NCI-H69 (cell line): ENCODE data around the gene ARHGEF37.
A peak's percentile ranks its signal among the peaks of the same experiment; 100 is the strongest.
"Not testable (repeated sequence)": the region's sequence is repeated elsewhere in the genome, so short reads cannot be mapped to it uniquely, and the experiment has no call there.

Source experiments
- DNase-seq: peaks from one replicate; lab custom pipeline; 2025; lab: John Stamatoyannopoulos, UW

The ARHGEF37 gene, protein sequence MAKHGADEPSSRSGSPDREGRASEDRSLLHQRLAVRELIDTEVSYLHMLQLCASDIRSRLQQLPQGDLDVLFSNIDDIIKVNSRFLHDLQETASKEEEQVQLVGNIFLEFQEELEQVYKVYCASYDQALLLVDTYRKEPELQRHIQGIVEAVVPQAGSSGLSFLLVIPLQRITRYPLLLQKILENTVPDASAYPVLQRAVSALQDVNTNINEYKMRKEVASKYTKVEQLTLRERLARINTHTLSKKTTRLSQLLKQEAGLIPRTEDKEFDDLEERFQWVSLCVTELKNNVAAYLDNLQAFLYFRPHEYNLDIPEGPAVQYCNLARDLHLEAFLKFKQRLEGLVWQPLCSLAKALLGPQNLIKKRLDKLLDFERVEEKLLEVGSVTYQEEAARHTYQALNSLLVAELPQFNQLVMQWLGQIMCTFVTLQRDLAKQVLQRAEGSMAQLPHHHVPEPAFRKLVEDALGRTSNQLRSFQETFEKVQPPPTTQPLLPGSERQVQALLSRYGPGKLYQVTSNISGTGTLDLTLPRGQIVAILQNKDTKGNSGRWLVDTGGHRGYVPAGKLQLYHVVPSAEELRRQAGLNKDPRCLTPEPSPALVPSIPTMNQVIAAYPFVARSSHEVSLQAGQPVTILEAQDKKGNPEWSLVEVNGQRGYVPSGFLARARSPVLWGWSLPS

DNA sequence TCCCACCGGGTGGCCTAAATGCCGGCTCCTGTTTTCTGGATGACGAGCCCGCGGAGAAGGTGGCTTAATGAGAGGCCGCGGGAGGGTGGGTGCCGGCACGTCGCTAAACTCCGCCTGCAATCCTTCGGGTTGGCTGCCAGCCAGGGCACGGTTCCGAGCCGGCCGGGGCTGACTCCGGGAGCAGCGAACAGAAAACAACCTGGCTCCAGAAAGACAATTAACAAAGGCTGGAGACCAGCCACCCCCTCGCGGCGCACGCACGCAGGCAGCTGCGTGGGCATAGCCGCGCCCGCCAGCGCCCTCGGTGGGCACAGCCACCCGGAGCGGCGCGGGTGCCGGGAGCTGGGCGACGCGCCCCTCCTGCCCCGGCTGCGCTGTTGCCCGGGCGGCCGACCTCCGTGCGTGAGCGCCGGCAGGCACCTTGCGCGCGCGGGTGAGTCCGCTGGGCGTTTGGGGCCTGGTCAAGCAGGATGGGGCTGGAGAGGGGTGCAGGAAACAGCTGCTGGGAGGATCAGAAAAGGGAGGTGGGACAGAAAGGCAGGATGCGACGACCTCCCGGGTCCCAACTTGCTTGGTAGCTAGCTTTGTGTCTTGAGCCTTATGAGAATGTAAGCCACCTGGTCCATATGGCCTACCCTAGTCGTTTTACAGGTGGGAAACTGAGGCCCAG is at the start of gene ARHGEF37:
Gene ARHGEF37 (plus strand): TSS at position 307 of the 670 bp plus-strand sequence. CDS start 16,272 bp downstream, outside the sequence.
- peak; percentile 89 for DNase-seq

DNA sequence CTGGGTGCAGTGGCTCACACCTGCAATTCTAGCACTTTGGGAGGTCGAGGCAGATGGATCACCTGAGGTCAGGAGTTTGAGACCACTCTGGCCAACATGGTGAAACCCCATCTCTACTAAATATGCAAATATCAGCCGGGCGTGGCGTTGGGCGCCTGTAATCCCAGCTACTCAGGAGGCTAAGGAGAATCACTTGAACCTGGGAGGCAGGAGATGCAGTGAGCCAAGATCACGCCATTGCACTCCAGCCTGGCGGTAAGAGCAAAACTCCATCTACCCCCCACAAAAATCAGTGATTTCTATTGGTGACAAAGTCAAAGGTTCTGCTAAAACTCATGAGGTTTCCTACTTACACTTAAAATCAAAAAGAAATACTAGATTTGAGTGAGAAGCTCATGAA is 48.9 kb upstream of the ARHGEF37 start:
- no peak for DNase-seq

DNA sequence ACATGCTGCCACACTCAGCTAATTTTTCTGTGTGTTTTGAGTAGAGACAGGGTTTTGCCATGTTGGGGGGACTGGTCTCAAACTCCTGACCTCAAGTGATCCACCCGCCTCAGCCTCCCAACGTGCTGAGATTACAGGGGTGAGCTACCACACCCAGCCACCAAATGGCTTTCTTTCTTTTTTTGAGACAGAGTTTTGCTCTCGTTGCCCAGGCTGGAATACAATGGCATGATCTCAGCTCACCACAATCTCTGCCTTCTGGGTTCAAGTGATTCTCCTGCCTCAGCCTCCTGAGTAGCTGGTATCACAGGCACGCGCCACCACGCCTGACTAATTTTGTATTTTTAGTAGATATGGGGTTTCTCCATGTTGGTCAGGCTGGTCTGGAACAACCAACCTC is 45.5 kb upstream of the ARHGEF37 start:
- DNase-seq = not testable (repeated sequence)

DNA sequence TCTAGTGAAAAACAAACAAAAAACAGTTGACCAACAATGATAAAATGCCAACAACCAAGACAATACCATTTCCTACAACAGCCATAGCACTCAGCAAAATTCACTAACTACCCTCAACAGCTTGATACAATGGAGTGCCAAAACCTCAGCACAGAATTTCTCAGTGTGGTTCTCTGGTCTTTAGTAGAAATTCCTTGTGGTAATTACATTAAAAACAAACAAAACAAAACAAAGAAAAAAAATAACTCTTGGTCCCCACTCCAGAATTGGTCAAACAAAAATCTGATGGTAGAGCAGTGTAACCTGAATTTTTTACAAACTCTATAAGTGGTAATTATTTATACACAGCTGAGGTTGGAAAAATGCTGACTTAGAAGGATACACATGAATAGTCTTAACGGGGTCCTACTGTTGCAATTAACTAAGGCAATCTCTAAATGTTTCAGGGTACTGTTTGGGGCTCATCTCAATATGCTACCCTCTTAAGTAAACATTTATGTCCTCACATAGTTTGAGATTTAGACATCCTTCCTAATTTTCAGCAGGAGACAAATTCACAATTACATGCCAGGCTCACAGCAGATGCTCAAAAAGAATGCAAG is 43.8 kb upstream of the ARHGEF37 start:
- DNase-seq = no peak

DNA sequence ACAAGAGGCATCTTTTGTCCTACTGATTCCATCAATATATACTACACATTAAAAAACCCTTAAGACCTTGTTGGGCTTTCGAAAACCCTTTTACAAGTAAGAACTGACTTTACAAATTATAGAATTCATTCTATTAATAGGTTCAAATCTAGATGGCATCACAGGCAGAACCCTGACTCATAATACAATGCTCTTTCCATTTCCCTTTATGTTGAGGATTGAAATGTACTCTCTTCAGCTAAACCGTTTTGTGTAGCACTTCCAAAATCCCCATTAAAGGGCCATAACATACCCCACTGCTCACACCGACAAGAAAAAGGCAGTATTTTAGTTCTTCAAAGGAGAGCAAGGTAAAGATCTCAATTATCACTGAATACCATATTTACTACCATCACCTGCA is 41.2 kb upstream of the ARHGEF37 start:
- no peak for DNase-seq

DNA sequence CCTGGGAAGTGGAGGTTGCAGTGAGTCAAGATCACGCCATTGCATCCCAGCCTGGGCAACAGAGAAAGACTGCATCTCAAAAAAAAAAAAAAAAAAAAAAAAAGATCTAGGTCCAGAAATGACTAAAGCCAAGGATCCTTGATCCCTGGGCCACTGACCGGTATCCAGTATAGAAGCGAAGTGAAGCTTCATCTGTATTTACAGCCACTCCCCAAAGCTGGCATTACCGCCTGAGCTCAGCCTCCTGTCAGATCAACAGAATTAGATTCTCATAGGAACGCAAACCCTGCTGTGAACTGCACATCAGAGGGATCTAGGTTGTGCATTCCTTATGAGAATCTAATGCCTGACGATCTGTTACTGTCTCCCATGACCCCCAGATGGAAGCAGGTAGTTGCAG is 39.4 kb upstream of the ARHGEF37 start:
- DNase-seq = peak; percentile 13

DNA sequence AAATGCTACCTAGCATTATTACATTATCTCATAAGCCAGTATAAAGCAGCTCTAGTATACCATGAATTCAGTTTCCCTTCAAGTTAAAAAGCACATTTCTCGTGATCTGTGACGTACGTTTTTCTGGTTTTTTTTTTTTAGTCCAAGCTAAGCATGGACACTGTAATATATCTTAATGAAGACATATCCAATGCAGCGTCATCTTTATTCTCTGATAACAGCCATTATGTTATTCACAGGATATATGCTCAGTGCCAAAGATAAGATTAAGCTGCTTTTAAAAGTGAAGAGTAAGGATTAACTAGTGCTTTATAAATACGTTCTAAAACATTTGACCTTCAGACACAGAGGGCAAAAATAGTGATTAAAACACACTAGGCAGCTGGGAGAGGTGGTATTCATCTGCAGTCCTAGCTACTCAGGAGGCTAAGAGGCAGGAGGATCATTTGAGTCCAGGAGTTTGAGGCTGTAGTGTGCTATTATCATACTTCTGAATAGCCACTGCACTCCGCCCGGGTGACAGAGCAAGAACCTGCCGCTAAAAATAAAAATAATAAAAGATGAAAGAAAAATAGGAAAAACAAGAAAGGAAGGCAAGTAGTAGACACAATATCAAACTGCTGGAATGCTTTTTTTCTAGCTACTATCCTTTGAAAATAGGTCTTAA is 37.8 kb upstream of the ARHGEF37 start:
- DNase-seq = no peak

DNA sequence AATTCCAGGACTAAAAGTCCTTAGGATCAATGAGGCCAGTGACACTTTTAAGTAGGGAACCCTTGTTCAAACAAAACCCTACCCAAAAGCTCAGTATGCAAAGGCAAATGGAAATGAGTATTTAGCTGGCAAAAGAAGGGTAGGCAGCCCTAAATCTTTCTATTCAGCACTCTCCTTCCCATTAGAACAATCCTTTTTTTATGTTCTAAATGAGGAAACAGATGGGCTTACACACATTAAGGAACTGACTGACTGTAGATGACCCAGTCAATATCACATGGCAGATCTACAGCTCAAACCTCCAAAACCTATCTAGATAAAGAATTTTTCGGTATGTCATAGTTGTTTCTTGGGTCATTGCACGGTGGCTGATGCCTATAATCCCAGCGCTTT is 37.3 kb upstream of the ARHGEF37 start:
- peak; percentile 34 for DNase-seq

DNA sequence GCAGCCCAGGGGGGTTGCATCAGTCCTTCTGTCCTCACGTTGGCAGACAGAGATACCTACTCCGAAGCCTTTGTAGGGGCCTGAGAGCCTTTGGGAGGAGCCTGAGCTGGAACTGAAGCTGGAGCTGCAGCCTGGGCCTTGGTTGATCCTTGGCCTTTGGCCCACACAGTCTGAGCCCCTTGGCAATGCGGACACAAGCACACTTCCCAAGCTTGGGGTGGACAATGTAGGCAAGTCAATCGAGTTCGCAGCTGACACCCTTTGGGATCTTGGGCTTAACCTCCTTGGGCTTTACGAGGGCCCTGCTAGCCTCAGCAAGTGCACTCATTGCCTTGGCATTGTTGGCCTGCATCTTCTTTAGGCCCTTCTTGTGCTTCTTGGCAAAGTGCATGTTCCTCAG is 36.0 kb upstream of the ARHGEF37 start:
- DNase-seq = no peak

DNA sequence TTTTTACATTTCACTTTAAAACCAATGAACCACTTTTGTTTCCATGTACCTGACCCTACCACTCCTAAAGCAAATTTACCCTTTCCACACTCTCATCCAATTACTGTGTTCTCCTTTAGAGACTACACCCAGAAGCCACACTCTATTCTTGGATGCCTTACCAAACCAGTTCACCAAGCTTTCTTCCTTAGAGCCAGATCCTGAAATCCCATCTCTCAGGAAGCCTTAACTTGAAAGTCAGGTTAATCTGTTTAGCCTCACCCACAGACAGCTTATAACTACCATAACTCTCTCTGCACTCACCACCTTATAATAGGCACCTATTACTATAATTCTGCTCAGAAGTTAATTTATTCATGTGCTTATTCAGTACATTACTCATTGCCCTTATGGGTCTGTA is 34.3 kb upstream of the ARHGEF37 start:
- DNase-seq = no peak

DNA sequence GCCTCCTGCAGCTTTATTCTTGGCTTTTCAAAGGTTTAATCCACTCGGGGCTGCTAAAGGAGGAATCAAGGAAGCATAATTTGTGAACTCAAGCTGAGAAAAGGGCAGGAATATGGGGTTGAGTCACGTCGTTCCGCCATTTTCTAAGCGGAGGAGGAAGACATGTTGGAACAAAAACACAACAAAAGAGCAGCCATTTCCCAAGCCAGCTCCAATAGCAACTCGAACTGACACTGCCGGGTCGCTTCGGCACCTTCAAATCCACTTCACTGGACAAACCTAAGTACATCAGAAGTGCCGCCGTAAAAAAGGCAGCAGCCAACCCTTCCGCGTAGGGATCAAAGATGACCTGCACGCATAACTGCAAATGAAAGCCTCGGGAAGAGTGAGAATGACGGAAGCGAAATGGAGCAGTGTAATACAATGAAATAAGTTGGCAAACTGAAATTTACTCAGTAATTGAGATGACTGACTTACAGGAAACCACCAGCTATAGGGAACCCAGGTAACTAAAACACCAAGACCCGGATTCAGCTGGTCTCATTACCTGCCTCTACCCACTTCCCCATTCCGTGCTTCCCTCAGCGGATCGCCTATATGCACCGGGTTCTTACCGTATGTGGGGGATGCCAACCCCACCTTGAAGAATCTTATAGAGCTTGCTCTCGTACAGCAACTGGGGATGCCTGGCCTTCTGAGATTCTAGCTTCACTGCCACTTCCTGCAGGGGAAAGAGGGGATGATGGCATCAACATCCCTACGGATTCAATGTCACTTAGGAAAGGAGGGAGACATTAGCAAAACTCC is 31.6 kb upstream of the ARHGEF37 start:
- peak; percentile 73 for DNase-seq

DNA sequence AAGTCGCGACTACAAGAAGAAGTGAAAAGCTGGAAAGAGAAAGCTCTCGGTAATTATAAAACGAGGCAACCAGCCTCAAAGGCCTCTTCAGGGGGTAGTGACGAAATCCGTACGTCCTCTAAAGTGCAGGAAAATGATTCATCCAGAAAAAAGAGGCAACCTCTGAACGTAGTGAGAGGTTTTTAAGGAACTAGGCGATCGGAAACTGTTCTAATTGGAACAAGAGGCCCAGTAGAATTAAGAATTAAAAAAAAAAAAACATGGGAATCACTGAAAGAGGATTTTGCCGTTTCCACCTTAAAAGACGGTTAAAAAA is 31.1 kb upstream of the ARHGEF37 start:
- DNase-seq = peak; percentile 70

DNA sequence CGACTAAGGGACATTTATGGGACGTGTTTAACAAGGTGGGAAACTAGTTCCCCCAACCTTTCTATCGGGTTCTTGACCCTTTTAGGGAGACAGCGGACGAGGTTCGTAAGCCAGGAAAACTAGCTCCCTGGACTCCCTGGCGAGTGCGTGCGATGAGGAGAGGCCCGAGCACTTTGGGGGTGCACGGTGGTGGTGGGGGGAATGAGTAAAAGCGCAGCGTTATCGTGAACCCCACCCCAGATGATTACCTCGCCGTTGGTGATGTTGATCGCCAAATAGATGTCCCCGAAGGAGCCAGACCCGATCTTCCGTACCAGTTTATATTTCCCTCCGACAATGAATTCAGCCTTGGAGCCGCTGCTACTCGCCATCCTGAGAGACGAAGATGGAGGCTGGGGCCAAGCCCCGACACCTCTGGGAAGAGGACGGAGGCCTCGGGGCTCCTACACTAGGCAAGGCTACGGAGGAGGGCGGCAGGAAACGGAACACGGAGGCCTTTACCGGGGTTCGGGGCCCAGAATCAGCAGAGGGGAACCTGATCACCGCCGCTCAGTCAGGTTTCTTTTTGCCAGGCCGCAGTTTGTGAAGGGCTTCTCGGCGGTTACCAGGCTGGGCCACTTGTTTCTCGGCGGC is 30.6 kb upstream of the ARHGEF37 start:
- peak; percentile 59 for DNase-seq

DNA sequence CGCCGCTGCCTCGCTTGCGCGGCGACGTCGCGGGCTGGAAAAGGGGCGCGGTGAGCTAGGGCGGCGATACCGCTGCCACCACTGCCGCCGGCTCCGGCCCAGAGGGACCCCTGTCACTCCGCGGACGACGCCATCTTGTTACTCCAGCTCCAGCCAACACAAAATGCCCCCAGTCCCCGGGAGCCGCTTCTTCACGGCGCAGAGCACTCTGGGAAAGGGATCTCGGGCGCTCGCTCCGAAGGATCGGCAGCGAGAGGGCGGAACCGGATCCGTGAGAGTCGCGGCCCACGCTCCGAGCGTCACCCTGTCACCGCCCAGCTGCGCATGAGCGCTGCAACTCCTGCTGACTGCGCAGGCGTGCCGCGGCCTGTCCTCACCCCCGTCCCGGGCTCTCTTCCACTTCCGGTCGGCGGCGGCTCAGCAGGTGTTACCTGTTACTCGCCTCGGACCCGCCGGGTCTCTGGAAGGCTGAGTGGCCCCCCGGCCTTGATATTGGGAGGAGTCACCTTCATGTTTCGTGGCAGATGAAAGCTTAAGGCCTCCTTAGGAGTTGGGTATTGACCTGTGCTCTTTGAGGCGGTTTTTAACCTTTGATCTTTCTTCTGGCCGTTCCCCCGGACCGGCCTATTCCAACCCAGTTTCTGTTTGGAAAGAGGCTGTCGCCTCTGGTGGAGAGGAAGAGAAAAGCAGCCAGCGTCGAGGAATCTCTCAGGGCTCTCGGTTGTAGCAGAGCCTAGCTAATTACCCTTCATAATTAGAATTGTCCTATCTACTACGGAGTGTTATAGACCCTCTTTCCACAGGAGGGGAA is 29.9 kb upstream of the ARHGEF37 start, which contains the start of gene CSNK1A1:
Gene CSNK1A1 (minus strand): TSS at position 213 of the 811 bp plus-strand sequence. CDS start 475 bp downstream, outside the sequence.
- DNase-seq = peak; percentile 99

DNA sequence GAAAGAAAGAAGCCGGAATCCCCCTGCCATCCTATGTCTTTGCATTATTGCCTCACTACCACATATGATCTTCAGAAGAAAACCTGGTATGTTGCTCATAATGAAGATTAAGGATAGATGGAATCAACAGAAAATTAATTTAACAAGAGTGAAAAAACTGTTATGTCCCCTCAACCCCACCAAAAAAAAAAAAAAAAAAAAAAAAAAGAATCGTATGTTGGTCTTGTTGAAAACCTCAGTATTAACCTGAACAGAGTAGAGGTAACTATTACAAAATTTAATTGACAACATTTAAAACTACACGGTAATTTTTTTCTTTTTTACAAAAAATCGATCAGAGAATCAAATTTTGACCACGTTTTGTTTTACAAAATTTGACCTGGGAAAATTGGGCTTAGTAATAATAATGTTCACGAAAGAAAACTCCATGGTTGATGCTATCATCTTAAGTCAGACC is 29.2 kb upstream of the ARHGEF37 start:
- no peak for DNase-seq

DNA sequence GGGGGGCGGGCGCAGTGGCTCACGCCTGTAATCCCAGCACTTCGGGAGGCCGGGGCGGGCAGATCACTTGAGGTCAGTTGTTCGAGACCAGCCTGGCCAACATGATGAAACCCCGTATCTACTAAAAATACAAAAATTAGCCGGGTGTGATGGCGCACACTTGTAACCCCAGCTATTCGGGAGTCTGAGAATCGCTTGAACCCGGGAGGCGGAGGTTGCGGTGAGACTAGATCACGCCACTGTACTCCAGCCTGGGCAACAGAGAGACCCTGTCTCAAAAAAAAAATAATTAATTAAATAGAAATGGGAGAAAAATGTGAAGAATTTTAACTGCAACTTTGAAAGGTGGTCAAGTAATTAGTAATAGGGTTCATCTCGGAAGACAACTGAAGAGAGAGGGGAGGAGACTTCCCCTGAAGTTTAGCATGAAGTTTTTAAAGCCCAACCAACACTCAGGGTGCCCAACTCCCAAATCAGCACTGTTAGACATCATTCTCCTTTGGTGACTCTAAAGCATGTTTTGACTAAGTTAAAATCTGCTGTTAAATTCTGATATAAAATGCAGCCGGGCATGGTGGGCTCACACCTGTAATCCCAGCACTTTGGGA is 28.6 kb upstream of the ARHGEF37 start:
- no peak for DNase-seq

DNA sequence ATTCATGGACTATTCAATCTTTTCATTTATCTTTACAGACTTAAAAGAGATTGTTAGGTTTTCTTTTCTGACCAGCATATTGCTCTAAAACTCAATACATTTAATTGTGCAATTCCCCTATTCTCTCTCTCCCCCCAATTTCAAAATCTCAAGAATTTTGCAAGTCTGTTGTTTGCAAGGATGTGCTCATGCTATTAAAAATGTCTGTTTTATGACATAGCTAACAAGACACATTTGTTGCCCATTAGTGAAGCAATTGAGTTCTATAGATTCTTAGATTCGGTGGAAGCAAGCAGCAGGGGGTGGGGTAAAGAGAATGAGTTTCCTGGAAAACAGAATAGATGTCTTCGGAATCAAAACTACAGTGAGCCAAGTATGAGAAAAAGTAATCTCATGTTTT is 21.6 kb upstream of the ARHGEF37 start:
- DNase-seq = no peak

DNA sequence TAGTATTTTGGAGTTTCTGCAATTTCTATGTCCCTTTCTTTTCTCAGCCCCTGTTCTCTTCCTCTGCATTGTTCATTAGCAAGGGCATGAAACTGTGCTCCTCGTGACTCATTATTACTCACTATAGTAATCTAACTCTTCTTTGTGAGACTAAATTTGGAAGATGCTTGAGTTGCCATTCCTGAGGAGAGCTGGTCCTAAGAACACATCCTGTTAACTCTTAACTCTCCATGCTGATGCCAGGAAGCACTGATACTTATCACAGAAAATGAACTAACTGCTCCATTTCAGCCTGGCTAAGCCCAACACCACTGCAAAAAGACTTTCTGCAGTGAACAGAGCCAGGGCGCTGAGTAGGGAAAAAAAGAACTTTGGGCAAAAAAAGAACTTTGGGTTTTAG is 19.4 kb upstream of the ARHGEF37 start:
- DNase-seq = peak; percentile 50

DNA sequence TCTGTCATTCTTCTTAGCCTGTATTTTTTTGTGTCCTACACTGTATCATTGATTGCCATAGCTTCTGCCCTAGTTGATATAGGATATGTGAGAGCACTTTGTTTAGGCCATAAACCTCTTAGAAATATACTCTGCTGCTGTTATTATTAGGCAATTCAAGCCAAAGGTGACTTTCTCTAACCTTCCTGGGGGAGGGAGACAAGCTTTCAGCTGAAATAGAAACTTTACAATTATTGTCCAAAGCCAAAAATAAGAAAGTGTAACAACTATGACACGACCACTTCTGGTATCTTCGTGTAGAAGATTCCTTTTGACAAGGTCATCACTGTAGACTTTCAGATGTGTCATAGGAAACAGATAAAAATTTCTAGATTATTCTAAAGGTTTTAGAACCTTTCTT is 17.8 kb upstream of the ARHGEF37 start:
- no peak for DNase-seq
